RPMI8226 (cell line): ENCODE measurements around the gene UXT.
"Not testable (repeated sequence)": the region's sequence is repeated elsewhere in the genome, so short reads cannot be mapped to it uniquely, and the experiment has no call there.

Source experiments
- DNase-seq: peaks from one replicate; pipeline ENCODE4 v3.0.0-alpha.2; 2015

UXT gene

DNA sequence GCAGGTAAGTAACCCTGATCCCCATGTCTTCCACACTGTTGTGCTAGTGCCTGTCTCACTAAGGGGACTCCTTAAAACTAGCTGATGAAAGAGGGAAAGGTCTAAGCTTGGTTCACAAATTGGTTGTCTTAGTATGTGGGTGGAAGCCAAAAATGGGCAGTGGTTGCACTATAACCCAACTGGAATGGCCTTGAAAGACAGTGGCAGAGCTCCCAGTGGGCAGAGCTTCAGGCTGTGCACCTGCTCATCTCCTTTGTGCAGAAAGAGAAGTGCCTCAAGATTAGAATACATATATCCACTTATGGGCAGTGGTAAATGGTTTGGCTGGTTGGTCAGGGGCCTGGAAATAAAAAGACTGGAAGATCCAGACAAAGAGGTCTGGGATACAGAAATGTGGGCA, 46.6 kb downstream of the UXT start:
- no peak for DNase-seq

DNA sequence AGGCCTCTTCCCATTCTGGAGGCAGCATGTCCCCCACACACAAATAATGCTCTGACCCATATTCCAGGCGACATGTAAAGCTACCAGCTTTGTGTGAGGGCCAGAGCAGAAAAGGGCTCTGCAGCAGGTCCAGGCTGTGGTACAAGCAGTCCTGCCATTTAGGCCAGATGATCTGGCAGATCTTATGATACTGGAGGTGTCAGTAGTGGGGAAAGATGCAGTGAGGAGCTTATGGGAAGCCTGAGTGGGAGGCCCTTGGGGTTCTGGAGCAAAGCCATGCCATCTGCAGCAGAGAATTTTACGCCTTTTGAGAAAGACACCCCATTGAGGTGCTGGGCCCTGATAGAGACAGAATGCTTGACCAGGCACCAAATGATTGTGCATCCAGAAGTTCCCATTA, 47.1 kb downstream of the UXT start:
- DNase-seq = no peak

DNA sequence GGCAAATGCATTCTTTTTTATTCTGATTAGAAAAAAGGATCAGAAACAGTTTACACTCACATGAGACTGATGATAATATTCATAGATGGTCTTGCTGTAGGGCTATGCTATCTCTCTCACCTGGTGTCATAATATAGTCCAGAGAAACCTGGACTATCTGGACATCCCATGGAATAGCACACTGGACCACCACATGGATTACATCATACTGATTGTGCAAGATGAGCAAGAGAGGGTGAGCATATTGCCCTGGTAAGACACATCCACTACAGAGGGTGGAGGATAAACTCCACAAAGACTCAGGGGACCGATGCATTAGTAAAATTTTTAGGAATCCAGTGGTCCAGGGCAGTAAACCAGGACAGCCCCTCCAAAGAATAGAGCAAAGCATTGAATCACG, 47.5 kb downstream of the UXT start:
- no peak for DNase-seq

DNA sequence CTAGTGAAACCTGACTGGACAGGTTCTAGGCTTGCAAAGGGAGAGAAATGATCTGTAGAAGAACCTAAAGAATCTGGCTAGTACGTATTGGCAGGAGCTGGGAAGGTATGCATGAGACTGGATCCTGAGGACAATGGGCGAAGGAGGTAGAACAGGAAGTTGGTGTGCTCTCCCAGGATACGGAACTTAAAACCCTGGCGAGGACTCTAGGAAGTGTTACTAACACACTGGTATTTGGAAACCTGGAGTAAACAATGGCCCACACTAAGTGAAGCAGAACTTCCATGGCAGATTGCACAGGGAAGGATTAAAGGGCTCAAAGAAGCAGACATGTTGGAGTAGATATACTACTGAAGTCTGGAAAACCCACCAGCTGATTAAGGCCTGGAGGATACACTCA, 48.5 kb downstream of the UXT start:
- no peak for DNase-seq

DNA sequence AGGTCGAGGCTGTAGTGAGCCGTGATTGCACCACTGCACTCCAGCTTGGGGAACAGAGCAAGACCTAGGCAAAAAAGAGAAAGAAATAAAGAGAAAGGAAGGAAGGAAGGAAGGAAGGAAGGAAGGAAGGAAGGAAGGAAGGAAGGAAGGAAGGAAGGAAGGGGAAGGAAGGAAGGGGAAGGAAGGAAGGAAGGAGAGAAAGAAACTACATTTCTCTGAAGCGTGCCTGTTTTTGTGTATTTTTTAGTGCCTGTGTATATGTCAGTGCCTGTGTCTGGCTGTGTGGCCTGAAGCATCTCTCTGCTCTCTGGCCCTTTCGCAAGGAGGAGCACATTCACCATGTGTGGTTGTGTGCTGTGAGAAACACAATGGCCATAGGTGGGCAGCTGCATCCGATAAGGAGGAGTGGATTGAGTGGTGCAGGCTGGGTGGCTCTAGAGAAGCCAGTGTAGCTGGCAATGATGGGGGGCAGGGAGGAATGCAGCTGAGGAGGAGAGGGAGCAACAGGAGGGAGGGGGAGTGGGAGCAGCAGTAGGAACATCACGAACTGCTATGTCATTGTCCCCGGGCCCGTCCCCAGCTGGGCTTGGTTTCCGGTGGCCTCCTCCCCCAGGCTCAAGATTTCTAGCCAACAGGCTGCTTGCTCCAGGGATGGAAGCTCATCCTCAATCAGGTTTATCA, 50.7 kb downstream of the UXT start:
- no peak for DNase-seq

- no peak for DNase-seq
Measured at GRCh38 chrX:47607091-47607490, 51.9 kb downstream of the UXT start.

- DNase-seq = no peak
Measured at GRCh38 chrX:47605024-47605423, 54.0 kb downstream of the UXT start.

DNA sequence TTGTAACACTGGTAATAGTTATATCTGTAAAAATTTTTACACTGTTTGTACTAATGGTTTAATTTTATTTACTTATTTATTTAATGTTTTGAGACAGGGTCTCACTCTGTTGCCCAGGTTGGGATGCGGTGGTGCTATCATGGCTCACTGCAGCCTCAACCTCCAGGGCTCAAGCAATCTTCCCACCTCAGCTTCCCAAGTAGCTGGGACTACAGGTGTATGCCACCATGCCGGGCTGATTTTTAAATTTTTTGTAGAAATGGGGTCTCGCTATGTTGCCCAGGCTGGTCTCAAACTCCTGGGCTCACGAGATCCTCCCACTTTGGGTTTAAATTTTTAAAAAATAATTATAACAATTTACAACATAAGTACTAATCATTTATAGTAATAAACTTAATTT, 55.9 kb downstream of the UXT start:
- DNase-seq = not testable (repeated sequence)
